ENCODE data around the gene DRD3.

The DRD3 gene

DNA sequence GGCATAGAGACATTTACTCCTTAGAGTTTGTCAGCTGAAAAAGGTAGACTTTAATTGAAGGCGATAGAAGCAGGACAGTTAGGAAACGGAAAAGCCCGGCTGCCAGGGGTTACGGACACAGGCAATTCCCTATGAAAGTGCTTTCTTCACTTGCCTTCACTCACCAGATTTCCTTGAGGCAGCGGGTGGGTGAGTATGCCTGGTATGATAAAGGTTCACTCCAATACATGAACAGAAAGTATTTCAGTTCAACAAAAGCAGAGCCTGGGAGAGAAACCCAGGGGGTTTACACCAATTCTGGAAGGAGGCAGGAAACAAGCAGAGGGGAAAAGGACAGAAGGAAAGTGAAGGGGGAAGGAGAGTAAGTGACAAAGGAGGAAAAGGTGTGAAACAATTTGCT lies 68.4 kb downstream of the DRD3 start:
- TF ChIP-seq Cebpa-rat (IDR thresholded peaks at IDR 0.05): no peak
- H3K27ac ChIP-seq: no peak overlapping the region
- H3K9me3 ChIP-seq: no peaks in the 10 kb centered on the region
- no peak overlapping the region for H3K4me2 ChIP-seq
- no peaks in the 10 kb centered on the region for H4K20me1 ChIP-seq
- no peaks in the 10 kb centered on the region for H3K4me1 ChIP-seq
- H3K36me3 ChIP-seq: no peaks in the 10 kb centered on the region
- no peaks in the 10 kb centered on the region for H3K27me3 ChIP-seq
- no peak overlapping the region for H3K9ac ChIP-seq
- no peak overlapping the region for H3K4me3 ChIP-seq

DNA sequence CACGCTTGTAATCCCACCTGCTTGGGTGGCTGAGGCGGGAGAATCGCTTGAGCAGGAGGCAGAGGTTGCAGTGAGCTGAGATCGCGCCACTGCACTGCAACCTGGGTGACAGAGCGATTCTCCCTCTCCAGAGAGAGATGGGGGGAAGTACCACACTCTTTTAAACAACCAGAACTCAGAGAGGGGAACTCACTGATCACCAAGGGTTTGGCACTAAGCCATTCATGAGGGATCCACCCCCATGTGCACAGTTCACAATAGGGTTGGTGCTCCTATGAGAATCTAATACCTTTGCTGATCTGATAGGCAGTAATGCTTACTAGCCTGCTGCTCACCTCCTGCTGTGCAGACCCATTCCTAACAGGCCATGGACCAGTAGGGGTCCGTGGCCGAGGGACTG lies 70.7 kb downstream of the DRD3 start:
- Histone ChIP-seq H3K27ac (no peak overlapping the region), H4K20me1 (no peaks in the 10 kb centered on the region), H3K4me3 (no peak overlapping the region), H3K9ac (no peak overlapping the region), H3K4me2 (no peak overlapping the region), H3K27me3 (no peaks in the 10 kb centered on the region), H3K9me3 (no peaks in the 10 kb centered on the region), H3K36me3 (no peaks in the 10 kb centered on the region), H3K4me1 (no peaks in the 10 kb centered on the region)
- TF ChIP-seq Cebpa-rat (IDR thresholded peaks at IDR 0.05): no peak

DNA sequence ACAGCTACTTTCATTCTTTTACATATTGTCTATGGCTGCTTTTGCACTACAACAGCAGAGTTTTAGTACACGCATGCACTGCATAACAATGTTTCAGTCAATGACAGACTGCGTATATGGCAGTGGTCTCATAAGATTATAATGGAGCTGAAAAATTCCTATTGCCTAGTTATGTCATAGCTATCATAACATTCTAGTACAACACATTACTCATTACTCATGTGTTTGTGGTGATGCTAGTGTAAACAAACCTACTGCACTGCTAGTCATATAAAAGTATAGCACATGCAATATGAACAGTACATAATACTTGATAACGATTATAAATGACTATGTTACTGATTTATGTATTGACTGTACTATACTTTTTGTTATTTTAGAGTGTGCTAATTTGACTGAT lies 74.4 kb downstream of the DRD3 start:
- no peak for TF ChIP-seq Cebpa-rat (IDR thresholded peaks at IDR 0.05)
- Histone ChIP-seq H3K27me3 (no peaks in the 10 kb centered on the region), H4K20me1 (no peaks in the 10 kb centered on the region), H3K27ac (no peak overlapping the region), H3K36me3 (no peaks in the 10 kb centered on the region), H3K4me3 (no peak overlapping the region), H3K4me1 (no peaks in the 10 kb centered on the region), H3K4me2 (no peak overlapping the region), H3K9ac (no peak overlapping the region), H3K9me3 (no peaks in the 10 kb centered on the region)

DNA sequence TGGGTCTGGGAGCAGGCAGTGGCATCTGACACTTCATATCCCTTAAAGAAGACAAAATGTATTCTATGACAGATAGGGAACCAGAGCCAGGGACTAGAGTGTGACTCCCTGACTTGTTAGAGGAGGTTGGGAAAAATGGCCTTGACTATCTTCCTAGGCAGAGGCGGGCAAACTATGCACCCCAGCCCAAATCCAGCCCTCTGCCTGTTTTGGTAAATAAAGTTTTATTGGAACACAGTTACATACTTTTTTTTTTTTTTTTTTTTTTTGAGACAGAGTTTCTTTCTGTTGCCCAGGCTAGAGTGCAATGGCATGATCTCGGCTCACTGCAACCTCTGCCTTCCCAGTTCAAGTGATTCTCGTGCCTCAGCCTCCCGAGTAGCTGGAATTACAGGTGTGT lies 75.0 kb downstream of the DRD3 start:
- H3K27me3 ChIP-seq: no peaks in the 10 kb centered on the region
- no peak overlapping the region for H3K27ac ChIP-seq
- no peaks in the 10 kb centered on the region for H4K20me1 ChIP-seq
- no peak overlapping the region for H3K4me3 ChIP-seq
- no peaks in the 10 kb centered on the region for H3K4me1 ChIP-seq
- H3K9me3 ChIP-seq: no peaks in the 10 kb centered on the region
- TF ChIP-seq Cebpa-rat (IDR thresholded peaks at IDR 0.05): no peak
- H3K4me2 ChIP-seq: no peak overlapping the region
- H3K36me3 ChIP-seq: no peaks in the 10 kb centered on the region
- H3K9ac ChIP-seq: no peak overlapping the region

DNA sequence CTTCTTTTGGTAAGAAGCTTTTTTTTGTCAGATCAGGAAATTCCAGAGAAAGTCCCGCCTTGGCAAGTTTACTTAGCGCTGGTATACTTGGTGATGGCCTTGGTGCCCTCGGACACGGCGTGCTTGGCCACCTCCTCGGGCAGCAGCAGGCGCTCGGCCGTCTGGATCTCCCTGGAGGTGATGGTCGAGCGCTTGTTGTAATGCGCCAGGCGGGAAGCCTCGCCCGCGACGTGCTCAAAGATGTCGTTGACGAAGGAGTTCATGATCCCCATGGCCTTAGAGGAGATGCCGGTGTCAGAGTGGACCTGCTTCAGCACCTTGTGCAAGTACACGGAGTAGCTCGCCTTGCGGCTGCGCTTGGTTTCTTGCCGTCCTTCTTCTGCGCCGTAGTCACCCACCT lies 75.7 kb downstream of the DRD3 start:
- no peaks in the 10 kb centered on the region for H4K20me1 ChIP-seq
- no peaks in the 10 kb centered on the region for H3K27me3 ChIP-seq
- no peak overlapping the region for H3K4me3 ChIP-seq
- no peaks in the 10 kb centered on the region for H3K36me3 ChIP-seq
- H3K9me3 ChIP-seq: no peaks in the 10 kb centered on the region
- TF ChIP-seq Cebpa-rat (IDR thresholded peaks at IDR 0.05): no peak
- H3K4me1 ChIP-seq: no peaks in the 10 kb centered on the region
- H3K27ac ChIP-seq: no peak overlapping the region
- H3K9ac ChIP-seq: no peak overlapping the region
- no peak overlapping the region for H3K4me2 ChIP-seq

DNA sequence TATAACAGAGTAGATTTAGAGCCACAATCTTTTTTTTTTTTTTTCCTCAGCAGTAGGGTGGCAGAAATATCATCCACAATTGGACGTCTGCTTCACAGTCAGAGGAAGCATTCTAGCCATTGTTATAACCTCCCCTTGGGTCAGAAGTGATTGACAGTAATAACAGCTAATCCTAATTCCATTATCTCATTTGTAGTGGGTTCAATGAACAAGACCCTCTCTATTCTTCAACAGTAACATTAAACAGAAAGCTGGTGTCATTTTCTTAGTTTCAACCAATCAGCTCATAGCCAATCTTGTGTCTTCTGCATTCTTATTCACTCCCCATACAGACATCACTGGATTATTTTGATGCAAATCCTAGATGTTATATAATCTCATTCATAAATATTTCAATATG lies 77.8 kb downstream of the DRD3 start:
- Histone ChIP-seq H3K9ac (no peak overlapping the region), H3K27me3 (no peaks in the 10 kb centered on the region), H3K9me3 (no peaks in the 10 kb centered on the region), H3K36me3 (no peaks in the 10 kb centered on the region), H3K4me2 (no peak overlapping the region), H3K27ac (no peak overlapping the region), H3K4me1 (no peaks in the 10 kb centered on the region), H4K20me1 (no peaks in the 10 kb centered on the region), H3K4me3 (no peak overlapping the region)
- TF ChIP-seq Cebpa-rat (IDR thresholded peaks at IDR 0.05): no peak

DNA sequence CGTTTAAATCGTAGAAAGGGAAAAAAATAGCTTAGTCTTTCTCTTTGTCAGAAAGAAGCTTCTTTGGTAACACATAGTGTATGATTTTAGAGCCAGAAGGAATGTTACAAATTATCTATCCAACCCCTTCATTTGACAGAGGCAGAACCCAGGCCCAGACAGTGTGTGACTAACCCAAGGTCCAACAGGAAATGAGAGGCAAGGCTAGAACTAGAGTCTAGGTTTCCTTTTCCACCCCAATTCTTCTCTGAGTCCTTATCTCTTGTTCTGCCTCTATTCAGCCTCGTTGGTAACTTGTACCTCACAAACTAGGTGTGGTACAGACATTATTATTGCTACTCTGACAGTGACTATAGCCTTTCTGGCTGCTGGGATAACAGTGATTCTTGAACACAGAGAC lies 83.1 kb downstream of the DRD3 start:
- H3K9me3 ChIP-seq: no peaks in the 10 kb centered on the region
- no peak overlapping the region for H3K4me2 ChIP-seq
- no peaks in the 10 kb centered on the region for H3K4me1 ChIP-seq
- H3K36me3 ChIP-seq: no peaks in the 10 kb centered on the region
- no peaks in the 10 kb centered on the region for H4K20me1 ChIP-seq
- H3K9ac ChIP-seq: no peak overlapping the region
- no peak overlapping the region for H3K27ac ChIP-seq
- no peak overlapping the region for H3K4me3 ChIP-seq
- no peaks in the 10 kb centered on the region for H3K27me3 ChIP-seq
- no peak for TF ChIP-seq Cebpa-rat (IDR thresholded peaks at IDR 0.05)

DNA sequence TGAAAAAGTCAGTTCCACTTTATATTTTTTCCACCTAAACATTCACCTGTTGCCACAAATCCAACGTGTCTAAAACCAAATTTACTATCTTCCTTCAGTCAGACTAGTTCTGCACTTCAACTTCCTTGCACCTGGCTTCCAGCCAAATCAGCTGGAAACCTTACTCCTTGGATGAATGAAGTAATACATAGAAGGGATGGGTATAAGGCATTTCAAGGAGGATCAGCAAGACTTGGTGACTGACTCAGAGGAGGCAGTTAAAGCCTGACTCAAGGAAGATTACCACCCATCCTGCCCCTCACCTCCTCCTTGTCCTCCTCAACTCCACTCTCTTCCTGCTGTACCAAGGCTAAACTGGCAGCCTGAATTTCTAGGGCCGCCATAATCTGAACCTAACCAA lies 85.3 kb downstream of the DRD3 start:
- no peak overlapping the region for H3K4me2 ChIP-seq
- H4K20me1 ChIP-seq: no peaks in the 10 kb centered on the region
- H3K4me3 ChIP-seq: no peak overlapping the region

DNA sequence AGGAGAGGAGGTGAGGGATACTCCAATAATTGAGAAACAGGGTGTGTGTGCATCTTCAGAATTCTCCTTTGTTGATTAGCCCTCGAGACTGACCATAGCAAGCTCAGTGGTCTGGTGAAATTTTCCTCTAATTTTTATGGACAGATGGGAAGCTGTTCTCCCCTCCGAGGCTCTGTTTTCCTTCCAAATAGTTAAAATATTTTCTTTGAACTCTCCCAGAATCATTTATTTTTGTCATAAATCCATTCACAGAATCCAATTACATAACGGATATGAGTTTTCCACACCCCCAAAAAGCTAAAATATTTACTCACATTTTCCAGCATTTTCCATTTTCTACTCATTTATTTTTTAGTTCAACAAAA lies 85.9 kb downstream of the DRD3 start:
- no peak overlapping the region for H3K27ac ChIP-seq
- H4K20me1 ChIP-seq: no peaks in the 10 kb centered on the region
- H3K36me3 ChIP-seq: peaks cover 6% of the 10 kb centered on the region; the same call in 1 of the 2 replicates
- H3K9ac ChIP-seq: no peak overlapping the region
- TF ChIP-seq Cebpa-rat (IDR thresholded peaks at IDR 0.05): no peak
- H3K9me3 ChIP-seq: no peaks in the 10 kb centered on the region
- H3K27me3 ChIP-seq: no peaks in the 10 kb centered on the region
- H3K4me1 ChIP-seq: no peaks in the 10 kb centered on the region
- H3K4me3 ChIP-seq: no peak overlapping the region
- H3K4me2 ChIP-seq: no peak overlapping the region

More for the DNA sequence above, 85.3 kb downstream of the DRD3 start:
- no peaks in the 10 kb centered on the region for H3K27me3 ChIP-seq
- no peaks in the 10 kb centered on the region for H3K4me1 ChIP-seq
- TF ChIP-seq Cebpa-rat (IDR thresholded peaks at IDR 0.05): no peak
- peaks cover 4% of the 10 kb centered on the region; the same call in 1 of the 2 replicates for H3K36me3 ChIP-seq
- H3K9me3 ChIP-seq: no peaks in the 10 kb centered on the region
- H3K27ac ChIP-seq: no peak overlapping the region
- H3K9ac ChIP-seq: no peak overlapping the region

DNA sequence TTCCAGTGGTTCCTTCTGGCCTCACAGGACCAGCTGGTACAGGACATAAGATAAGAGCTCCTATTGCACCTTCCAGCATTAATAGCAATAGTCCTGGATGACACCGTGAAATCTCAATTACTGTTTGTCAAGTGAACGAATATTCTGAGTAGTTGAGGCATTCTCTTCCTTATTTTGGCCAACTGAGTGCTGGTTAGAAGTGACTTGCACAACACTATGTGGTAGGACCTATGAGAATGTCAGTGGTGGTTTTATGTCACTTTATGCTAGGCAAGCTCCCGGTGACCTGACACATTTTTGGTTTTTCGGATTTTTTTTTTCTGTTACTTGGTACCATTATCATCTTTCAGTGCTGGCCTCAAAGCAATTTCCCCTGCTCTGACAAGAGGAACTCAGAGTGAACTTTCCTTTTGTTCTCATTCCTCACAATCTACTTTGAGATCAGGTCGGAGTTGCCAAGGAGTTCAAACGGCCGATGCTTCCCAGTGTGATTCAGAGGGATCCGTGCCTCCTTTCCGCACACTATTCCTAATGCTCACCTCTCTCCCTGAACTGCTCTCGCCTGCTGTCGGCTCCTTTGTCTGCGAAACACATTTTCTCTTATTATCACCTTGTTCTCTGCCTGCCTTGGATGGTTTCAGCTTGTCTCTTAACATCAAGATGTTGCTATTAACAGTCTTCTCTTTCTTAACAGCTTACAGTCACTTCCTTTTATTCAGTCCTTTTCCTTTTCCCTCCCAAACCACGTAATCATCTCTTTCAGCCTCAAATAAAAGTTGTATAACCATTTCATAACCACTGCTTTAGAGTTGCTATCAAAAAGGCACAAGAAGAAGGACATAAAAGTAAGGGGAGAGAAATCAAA lies 86.5 kb downstream of the DRD3 start:
- no peak overlapping the region for H3K4me2 ChIP-seq
- H3K4me3 ChIP-seq: no peak overlapping the region
- H3K36me3 ChIP-seq: peaks cover 12% of the 10 kb centered on the region
- H4K20me1 ChIP-seq: no peaks in the 10 kb centered on the region
- no peaks in the 10 kb centered on the region for H3K27me3 ChIP-seq
- no peak overlapping the region for H3K27ac ChIP-seq
- H3K4me1 ChIP-seq: no peaks in the 10 kb centered on the region
- no peaks in the 10 kb centered on the region for H3K9me3 ChIP-seq
- no peak overlapping the region for H3K9ac ChIP-seq
- TF ChIP-seq Cebpa-rat (IDR thresholded peaks at IDR 0.05): no peak

DNA sequence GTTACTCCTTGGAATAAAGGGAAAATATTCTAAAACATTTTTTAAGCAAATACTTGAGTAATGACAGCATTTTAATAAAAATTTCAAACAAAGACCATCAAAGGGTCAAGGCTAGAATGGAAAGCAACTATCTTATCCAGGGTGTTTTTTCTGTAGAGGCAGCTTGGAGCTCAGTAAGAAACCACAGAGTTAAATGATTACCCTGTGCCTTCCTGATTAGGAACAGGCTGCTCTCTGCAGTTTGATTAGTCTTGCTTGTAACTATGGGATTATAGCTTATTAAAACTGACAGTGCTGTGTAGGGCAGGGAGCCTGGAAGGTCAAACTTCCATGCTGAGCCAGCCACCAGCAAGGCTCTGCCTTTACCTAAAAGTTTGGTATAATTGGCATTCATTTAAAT lies 89.2 kb downstream of the DRD3 start:
- Histone ChIP-seq H3K9me3 (no peaks in the 10 kb centered on the region), H3K4me2 (no peak overlapping the region), H3K4me3 (no peak overlapping the region), H3K36me3 (peaks cover 39% of the 10 kb centered on the region), H4K20me1 (no peaks in the 10 kb centered on the region), H3K9ac (no peak overlapping the region), H3K27me3 (no peaks in the 10 kb centered on the region), H3K4me1 (no peaks in the 10 kb centered on the region), H3K27ac (no peak overlapping the region)
- no peak for TF ChIP-seq Cebpa-rat (IDR thresholded peaks at IDR 0.05)
